OCI-LY7 (cell line): ENCODE data around the gene RSPH6A. TPM values are rescaled to one million over a fixed set of nuclear protein-coding genes. Genes with fewer than 3 reads are reported as not detected.

Source experiments
- BruUV-seq: library from RNA; stranded (reverse); fragments of 400-500 nt; replicated peaks from 2 replicates; lab custom pipeline; 2021; lab: Mats Ljungman, UMichigan
- CTCF ChIA-PET: fragments of 300-600 bp; sonication (Branson Sonifier 250); formaldehyde crosslinking; loops from one replicate; lab custom pipeline; 2022; ENCODE audit warnings: antibody characterized with exemption; ENCODE audit not compliant: unreplicated experiment; lab: Charles Lee
- POLR2A ChIA-PET: fragments of 300-600 bp; sonication (Branson Sonifier 250); formaldehyde crosslinking; loops from one replicate; lab custom pipeline; 2022; ENCODE audit warnings: antibody characterized with exemption; lab: Charles Lee
- DNase-seq: peaks from one replicate; pipeline ENCODE4 v3.0.0-alpha.2; 2015; ENCODE audit warnings: low spot score
- H2AFZ ChIP-seq: fragments of 200-600 bp; sonication (generic), shearing (Covaris generic); 2 replicates; pipeline ENCODE4 v1.6.1; 2014; ENCODE audit warnings: mild to moderate bottlenecking, antibody characterized with exemption, low read length, moderate library complexity
- H3K27ac ChIP-seq: fragments of 200-600 bp; sonication (generic); 2 replicates; pipeline ENCODE4 v1.5.1; 2014; ENCODE audit warnings: mixed run types, low read depth, mild to moderate bottlenecking, moderate library complexity, low read length, inconsistent platforms; ENCODE audit not compliant: poor library complexity, severe bottlenecking
- H3K36me3 ChIP-seq: fragments of 200-600 bp; sonication (generic); 2 replicates; pipeline ENCODE4 v1.6.1; 2014; ENCODE audit warnings: mild to moderate bottlenecking, antibody characterized with exemption, low read length, moderate library complexity, mixed read lengths; ENCODE audit not compliant: insufficient read depth
- H3K4me1 ChIP-seq: fragments of 200-600 bp; sonication (generic); 2 replicates; pipeline ENCODE4 v1.5.1; 2014; ENCODE audit warnings: mild to moderate bottlenecking, low read length; ENCODE audit not compliant: insufficient read depth, poor library complexity, severe bottlenecking
- H3K4me2 ChIP-seq: fragments of 200-600 bp; sonication (generic); 2 replicates; pipeline ENCODE4 v1.6.1; 2014; ENCODE audit warnings: mild to moderate bottlenecking, low read length
- H3K4me3 ChIP-seq: fragments of 200-600 bp; sonication (generic); 2 replicates; pipeline ENCODE4 v1.5.1; 2014; ENCODE audit warnings: mild to moderate bottlenecking, low read depth, low read length; ENCODE audit not compliant: poor library complexity, severe bottlenecking
- H3K79me2 ChIP-seq: fragments of 200-600 bp; sonication (generic); 2 replicates; pipeline ENCODE4 v1.6.1; 2016; ENCODE audit warnings: low read depth, mild to moderate bottlenecking, low read length, moderate library complexity, mixed read lengths; ENCODE audit not compliant: insufficient read depth
- H3K9me2 ChIP-seq: fragments of 200-600 bp; sonication (generic); 2 replicates; pipeline ENCODE4 v1.6.1; 2016; ENCODE audit warnings: mild to moderate bottlenecking, low read length, mixed read lengths; ENCODE audit not compliant: insufficient read depth
- H3K9me3 ChIP-seq: fragments of 200-600 bp; sonication (generic); 2 replicates; pipeline ENCODE4 v1.6.1; 2014; ENCODE audit warnings: mild to moderate bottlenecking, mixed run types, low read length, mixed read lengths
- H4K20me1 ChIP-seq: fragments of 200-600 bp; sonication (generic); 2 replicates; pipeline ENCODE4 v1.6.1; 2014; ENCODE audit warnings: mild to moderate bottlenecking, antibody characterized with exemption, low read length, moderate library complexity, mixed read lengths; ENCODE audit not compliant: insufficient read depth
- CTCF ChIP-seq: fragments of 200-600 bp; sonication (generic); conservative IDR thresholded peaks from 2 replicates; pipeline ENCODE4 v1.5.1; 2014; ENCODE audit warnings: mild to moderate bottlenecking, antibody characterized with exemption, low read length, moderate library complexity, mixed read lengths
- EZH2phosphoT487 ChIP-seq: fragments of 200-600 bp; sonication (generic); IDR thresholded peaks from 2 replicates; pipeline ENCODE4 v1.6.1; 2018; ENCODE audit warnings: low read depth, borderline replicate concordance, mild to moderate bottlenecking, mixed run types, antibody characterized with exemption, low read length, moderate library complexity, mixed read lengths
- intact Hi-C: fragments of 100-400 bp; cut with micrococcal nuclease; formaldehyde crosslinking; loops from one replicate; pipeline ENCODE4 v1.10.0; 2022; ENCODE audit not compliant: unreplicated experiment
- total RNA-seq, 2 experiments: library from RNA; depleted of rRNA in 1 of 2; stranded (reverse); fragments of >200 nt in 1 of 2; shearing (Covaris generic) in 1 of 2; gene quantifications; 2 replicates each; pipeline ENCODE4 v1.2.3, GENCODE V29; 2014 to 2022

Gene RSPH6A
- total RNA-seq, 2 experiments from 2014 or later: 0.16 to 0.72 TPM

- H4K20me1 ChIP-seq: no peaks in the 10 kb centered on the region
- peak overlapping the region; percentile 91 for H3K4me2 ChIP-seq
- intact Hi-C loops: loop anchor here (5.0 kb wide), 1 partner anchor 79 kb away; the partner anchor contains the start of genes QPCTL and SNRPD2
- TF ChIP-seq CTCF: no peak
- TF ChIP-seq EZH2phosphoT487: no peak
- CTCF ChIA-PET: no interaction called here
- POLR2A ChIA-PET: no interaction called here
- no TSS peak for BruUV-seq
- H3K79me2 ChIP-seq: no peaks in the 10 kb centered on the region
- H3K9me3 ChIP-seq: no peaks in the 10 kb centered on the region
- H3K4me3 ChIP-seq: peak overlapping the region; percentile 71
- no peak overlapping the region for H2AFZ ChIP-seq
- H3K36me3 ChIP-seq: no peaks in the 10 kb centered on the region
- peak overlapping the region; percentile 29 for H3K27ac ChIP-seq
- no peaks in the 10 kb centered on the region for H3K9me2 ChIP-seq
- H3K4me1 ChIP-seq: peaks cover 33% of the 10 kb centered on the region
- DNase-seq: no peak
Measured at GRCh38 chr19:45771311-45771933, 43.7 kb downstream of the RSPH6A start.

DNA sequence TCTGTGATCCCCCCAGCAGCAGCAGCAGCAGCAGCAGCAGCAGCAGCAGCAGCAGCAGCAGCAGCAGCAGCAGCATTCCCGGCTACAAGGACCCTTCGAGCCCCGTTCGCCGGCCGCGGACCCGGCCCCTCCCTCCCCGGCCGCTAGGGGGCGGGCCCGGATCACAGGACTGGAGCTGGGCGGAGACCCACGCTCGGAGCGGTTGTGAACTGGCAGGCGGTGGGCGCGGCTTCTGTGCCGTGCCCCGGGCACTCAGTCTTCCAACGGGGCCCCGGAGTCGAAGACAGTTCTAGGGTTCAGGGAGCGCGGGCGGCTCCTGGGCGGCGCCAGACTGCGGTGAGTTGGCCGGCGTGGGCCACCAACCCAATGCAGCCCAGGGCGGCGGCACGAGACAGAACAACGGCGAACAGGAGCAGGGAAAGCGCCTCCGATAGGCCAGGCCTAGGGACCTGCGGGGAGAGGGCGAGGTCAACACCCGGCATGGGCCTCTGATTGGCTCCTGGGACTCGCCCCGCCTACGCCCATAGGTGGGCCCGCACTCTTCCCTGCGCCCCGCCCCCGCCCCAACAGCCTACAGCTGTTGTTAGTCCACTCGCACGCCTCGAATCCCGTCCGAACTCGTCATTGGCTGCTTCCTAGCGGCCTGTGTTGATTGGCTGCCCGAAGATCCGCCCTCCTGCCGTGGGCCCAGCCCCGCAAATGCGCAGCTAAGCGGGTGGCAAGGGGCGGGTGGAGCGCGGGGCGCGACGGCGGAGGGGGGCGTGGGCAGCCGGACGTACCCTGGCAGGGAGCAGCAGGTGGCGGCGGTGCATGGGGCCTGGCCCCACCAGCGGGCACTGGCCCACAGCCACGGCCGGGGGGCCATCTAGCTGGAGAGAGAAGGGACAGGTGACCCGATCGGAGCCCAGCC lies 44.7 kb downstream of the RSPH6A start:
- H3K79me2 ChIP-seq: no peaks in the 10 kb centered on the region
- peak; percentile 97 for DNase-seq
- TF ChIP-seq EZH2phosphoT487 (no peak), CTCF (peak; percentile 93)
- H3K9me2 ChIP-seq: no peaks in the 10 kb centered on the region
- peak overlapping the region; percentile 17; the same call in 1 of the 2 replicates for H2AFZ ChIP-seq
- POLR2A ChIA-PET: interaction anchor here (1.1 to 1.3 kb wide), 2 partner anchors 50 to 93 kb away, joined by 3 to 4 read pairs; partner anchors contain the start of gene SYMPK
- peaks cover 33% of the 10 kb centered on the region for H3K4me1 ChIP-seq
- CTCF ChIA-PET: interaction anchor here (0.5 to 0.6 kb wide), 4 partner anchors 40 to 1552 kb away, joined by 3 to 10 read pairs (median 4); no protein-coding TSS in a partner anchor
- H3K27ac ChIP-seq: peak overlapping the region; percentile 71
- no peaks in the 10 kb centered on the region for H3K36me3 ChIP-seq
- intact Hi-C loops: loop anchor here (1.0 to 5.0 kb wide), 3 partner anchors 9 to 78 kb away; partner anchors contain the start of genes QPCTL and SNRPD2
- no peaks in the 10 kb centered on the region for H3K9me3 ChIP-seq
- H3K4me2 ChIP-seq: peak overlapping the region; percentile 91
- no peaks in the 10 kb centered on the region for H4K20me1 ChIP-seq
- no TSS peak for BruUV-seq
- peak overlapping the region; percentile 71 for H3K4me3 ChIP-seq
